ENCODE measurements around the gene IGLON5. TPM values are rescaled to one million over a fixed set of nuclear protein-coding genes. Genes with fewer than 3 reads are reported as not detected.

IGLON5 gene
- total RNA-seq, 1 donor from 2014 or later: 44.8 TPM

- no peak for TF ChIP-seq CTCF (IDR thresholded peaks at IDR 0.05; ENCODE audit: unreplicated experiment)
- H3K27ac Mint-ChIP-seq: no peak overlapping the region
- H3K4me1 Mint-ChIP-seq (ENCODE audit: low read depth): no peaks in the 10 kb centered on the region
- H3K36me3 Mint-ChIP-seq (ENCODE audit: insufficient read depth): no peaks in the 10 kb centered on the region
- DNase-seq (ENCODE audit: low spot score, unreplicated experiment): no peak
- no peaks in the 10 kb centered on the region for H3K9me3 Mint-ChIP-seq (ENCODE audit: low read depth)
- H3K27me3 Mint-ChIP-seq: peaks cover 5% of the 10 kb centered on the region
- no peak overlapping the region for H3K4me3 Mint-ChIP-seq (ENCODE audit: low read depth)
Observed at GRCh38 chr19:51377422-51377821, 66.0 kb downstream of the IGLON5 start.

GRCh38 chr19:51380379-51380778 is 68.9 kb downstream of the IGLON5 start:
- no peaks in the 10 kb centered on the region for H3K27me3 Mint-ChIP-seq
- no peaks in the 10 kb centered on the region for H3K4me1 Mint-ChIP-seq (ENCODE audit: low read depth)
- no peak overlapping the region for H3K27ac Mint-ChIP-seq
- no peaks in the 10 kb centered on the region for H3K9me3 Mint-ChIP-seq (ENCODE audit: low read depth)
- no peaks in the 10 kb centered on the region for H3K36me3 Mint-ChIP-seq (ENCODE audit: insufficient read depth)
- no peak for DNase-seq (ENCODE audit: low spot score, unreplicated experiment)
- H3K4me3 Mint-ChIP-seq (ENCODE audit: low read depth): no peak overlapping the region
- no peak for TF ChIP-seq CTCF (IDR thresholded peaks at IDR 0.05; ENCODE audit: unreplicated experiment)

Other genes with a start within 250 kb of the IGLON5 start
- 1.1 and 1.6 TPM in 2 replicates for gene KLK13, start 246.6 kb upstream of the IGLON5 start, total RNA-seq
- gene KLK14, start 228.8 kb upstream of the IGLON5 start, total RNA-seq: 0.62 and 0.89 TPM in 2 replicates
- 7.4 and 7.8 TPM in 2 replicates for gene CTU1, start 203.2 kb upstream of the IGLON5 start, total RNA-seq
- gene SIGLEC9, start 186.7 kb upstream of the IGLON5 start, total RNA-seq: not detected in 2 replicates
- not detected in 2 replicates for gene SIGLEC7, start 169.3 kb upstream of the IGLON5 start, total RNA-seq
- not detected in 2 replicates for gene CD33, start 86.6 kb upstream of the IGLON5 start, total RNA-seq
- not detected in 2 replicates for gene SIGLECL1, start 60.6 kb upstream of the IGLON5 start, total RNA-seq
- gene VSIG10L, start 30.5 kb downstream of the IGLON5 start, total RNA-seq: 6.3 and 7.0 TPM in 2 replicates
- 63.2 and 69.5 TPM in 2 replicates for gene ETFB, start 54.7 kb downstream of the IGLON5 start, total RNA-seq
- gene CLDND2, start 57.4 kb downstream of the IGLON5 start, total RNA-seq: 0.73 and 1.4 TPM in 2 replicates
- gene NKG7, start 61.0 kb downstream of the IGLON5 start, total RNA-seq: not detected in 2 replicates
- gene LIM2, start 76.3 kb downstream of the IGLON5 start, total RNA-seq: not detected in 2 replicates
- 0.53 and 0.98 TPM in 2 replicates for gene C19orf84, start 78.9 kb downstream of the IGLON5 start, total RNA-seq
- not detected in 2 replicates for gene SIGLEC10, start 106.0 kb downstream of the IGLON5 start, total RNA-seq
- not detected in 2 replicates for gene SIGLEC8, start 146.8 kb downstream of the IGLON5 start, total RNA-seq
- gene CEACAM18, start 166.9 kb downstream of the IGLON5 start, total RNA-seq: not detected in 2 replicates
- not detected in 2 replicates for gene SIGLEC12, start 190.2 kb downstream of the IGLON5 start, total RNA-seq
- gene SIGLEC6, start 220.0 kb downstream of the IGLON5 start, total RNA-seq: not detected in 2 replicates